Gastroesophageal sphincter (tissue), 4 donors: Measurements from ENCODE around the gene ATP6V1G2. TPM values are rescaled to one million over a fixed set of nuclear protein-coding genes. Genes with fewer than 3 reads are reported as not detected.

Experiments used
- ATAC-seq: fragments of 150-250 bp; one replicate; pipeline ENCODE4 v1.9.1; 2016; ENCODE audit warnings: mild to moderate bottlenecking, moderate library complexity
- H3K27ac ChIP-seq, 4 donors: fragments of 200-600 bp; sonication (generic) in 3 of 4; 1 replicate in 3 of 4; 2 replicates in 1 of 4; pipeline ENCODE4 v1.5.1; 2016 to 2019
- H3K27me3 ChIP-seq: fragments of 200-600 bp; sonication (generic); one replicate; pipeline ENCODE4 v1.5.1; 2019
- H3K36me3 ChIP-seq, 2 donors: fragments of 200-600 bp; sonication (generic); one replicate each; pipeline ENCODE4 v1.5.1; 2019; ENCODE audit warnings: control low read depth in 1 of 2
- H3K4me1 ChIP-seq, 3 donors: fragments of 200-600 bp; sonication (generic); 1 replicate in 2 of 3; 2 replicates in 1 of 3; pipeline ENCODE4 v1.5.1; 2016 to 2019; ENCODE audit warnings: control low read depth in 2 of 3
- H3K4me3 ChIP-seq, 2 donors: fragments of 200-600 bp; sonication (generic); one replicate each; pipeline ENCODE4 v1.5.1; 2019; ENCODE audit warnings: mild to moderate bottlenecking in 1 of 2, moderate library complexity in 1 of 2
- H3K9me3 ChIP-seq, 3 donors: fragments of 200-600 bp; sonication (generic); one replicate each; pipeline ENCODE4 v1.5.1; 2017 to 2019; ENCODE audit warnings: control low read depth in 2 of 3
- EP300 ChIP-seq: sonication (generic); formaldehyde crosslinking; IDR thresholded peaks from one replicate; pipeline ENCODE4 v1.6.1; 2017; ENCODE audit warnings: antibody characterized with exemption, mild to moderate bottlenecking
- POLR2A ChIP-seq, 2 donors: fragments of 450-650 bp; IDR thresholded peaks; one replicate each; pipeline ENCODE4 v1.6.1; 2017; ENCODE audit warnings: antibody characterized with exemption in 2 of 2, mild to moderate bottlenecking in 2 of 2, moderate library complexity in 1 of 2
- POLR2AphosphoS5 ChIP-seq: sonication (generic); formaldehyde crosslinking; IDR thresholded peaks from one replicate; pipeline ENCODE4 v1.6.1; 2017; ENCODE audit warnings: antibody characterized with exemption
- WGBS, 2 donors: methylation state at CpG; one replicate each; pipeline ENCODE4 v1.1.5; 2018; ENCODE audit warnings: low coverage in 1 of 2; 5-methylcytosine and 5-hydroxymethylcytosine counted together
- total RNA-seq, 4 donors: library from RNA; depleted of rRNA; stranded (reverse); fragments of >200 nt; gene quantifications; one replicate each; pipeline ENCODE4 v1.1.0, GENCODE V29; 2016
- TF ChIP-seq, protein P1 (sequence below), 4 experiments: fragments of 200-600 bp in 2 of 4; fragments of 450-650 bp in 2 of 4; sonication (generic) in 1 of 4; IDR thresholded peaks; one replicate each; pipeline ENCODE4 v1.5.1; 2017 to 2019; ENCODE audit warnings: antibody characterized with exemption in 4 of 4, mild to moderate bottlenecking in 2 of 4, moderate library complexity in 2 of 4

ATP6V1G2 gene
- total RNA-seq, 4 donors from 2014 or later, result 1.3 to 5.7 (median 2.9) TPM

- ATAC-seq, result no peak
- TF ChIP-seq POLR2A (IDR thresholded peaks at IDR 0.05), result no peak
- TF ChIP-seq EP300, result no peak
- TF ChIP-seq, protein P1, sequence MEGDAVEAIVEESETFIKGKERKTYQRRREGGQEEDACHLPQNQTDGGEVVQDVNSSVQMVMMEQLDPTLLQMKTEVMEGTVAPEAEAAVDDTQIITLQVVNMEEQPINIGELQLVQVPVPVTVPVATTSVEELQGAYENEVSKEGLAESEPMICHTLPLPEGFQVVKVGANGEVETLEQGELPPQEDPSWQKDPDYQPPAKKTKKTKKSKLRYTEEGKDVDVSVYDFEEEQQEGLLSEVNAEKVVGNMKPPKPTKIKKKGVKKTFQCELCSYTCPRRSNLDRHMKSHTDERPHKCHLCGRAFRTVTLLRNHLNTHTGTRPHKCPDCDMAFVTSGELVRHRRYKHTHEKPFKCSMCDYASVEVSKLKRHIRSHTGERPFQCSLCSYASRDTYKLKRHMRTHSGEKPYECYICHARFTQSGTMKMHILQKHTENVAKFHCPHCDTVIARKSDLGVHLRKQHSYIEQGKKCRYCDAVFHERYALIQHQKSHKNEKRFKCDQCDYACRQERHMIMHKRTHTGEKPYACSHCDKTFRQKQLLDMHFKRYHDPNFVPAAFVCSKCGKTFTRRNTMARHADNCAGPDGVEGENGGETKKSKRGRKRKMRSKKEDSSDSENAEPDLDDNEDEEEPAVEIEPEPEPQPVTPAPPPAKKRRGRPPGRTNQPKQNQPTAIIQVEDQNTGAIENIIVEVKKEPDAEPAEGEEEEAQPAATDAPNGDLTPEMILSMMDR (IDR thresholded peaks at IDR 0.05), result no peak
- no peak for TF ChIP-seq POLR2AphosphoS5
- Histone ChIP-seq H3K4me1 (peaks cover 9 to 49% (median 18%) of the 10 kb centered on the region in 3 donors), H3K4me3 (no peak overlapping the region), H3K27ac (no peak overlapping the region), H3K36me3 (peaks cover 8 to 97% of the 10 kb centered on the region in 2 donors), H3K9me3 (no peaks in the 10 kb centered on the region), H3K27me3 (no peaks in the 10 kb centered on the region)
- WGBS, 2 donors, result 23 to 83% methylated on average over 1 to 2 of the region's 2 CpGs
Measured at GRCh38 chr6:31535538-31536324, 10.7 kb downstream of the ATP6V1G2 start.

GRCh38 chr6:31534521-31535040, 11.8 kb downstream of the ATP6V1G2 start:
- Histone ChIP-seq H3K4me3 (no peak overlapping the region), H3K4me1 (peaks cover 6 to 37% (median 8%) of the 10 kb centered on the region in 3 donors), H3K27me3 (no peaks in the 10 kb centered on the region), H3K9me3 (no peaks in the 10 kb centered on the region), H3K27ac (no peak overlapping the region), H3K36me3 (peaks cover 8 to 100% of the 10 kb centered on the region in 2 donors)
- TF ChIP-seq, protein P1 (IDR thresholded peaks at IDR 0.05), result no peak
- TF ChIP-seq POLR2A (IDR thresholded peaks at IDR 0.05), result no peak
- TF ChIP-seq EP300, result no peak
- no peak for TF ChIP-seq POLR2AphosphoS5
- WGBS, 2 donors, result 42 to 94% methylated on average over 2 to 7 of the region's 24 CpGs
- ATAC-seq, result no peak

GRCh38 chr6:31534011-31534410, 12.4 kb downstream of the ATP6V1G2 start:
- H3K27me3 ChIP-seq, result no peaks in the 10 kb centered on the region
- H3K36me3 ChIP-seq, result peaks cover 8 to 98% of the 10 kb centered on the region in 2 donors
- no peak for ATAC-seq
- peak; percentile 18 for TF ChIP-seq POLR2AphosphoS5
- no peak for TF ChIP-seq POLR2A (IDR thresholded peaks at IDR 0.05)
- H3K9me3 ChIP-seq, result no peaks in the 10 kb centered on the region
- H3K4me3 ChIP-seq, result no peak overlapping the region
- 91% methylated on average over 3 of the region's 6 CpGs; no CpG with 5 or more reads in 1 of the 2 donors for WGBS, 2 donors
- no peak overlapping the region for H3K27ac ChIP-seq
- H3K4me1 ChIP-seq, result peaks cover under 1 to 31% (median 2%) of the 10 kb centered on the region in 3 donors

GRCh38 chr6:31533455-31533841, 13.0 kb downstream of the ATP6V1G2 start:
- Histone ChIP-seq H3K4me1 (peaks cover 0 to 26% (median 0%) of the 10 kb centered on the region in 3 donors), H3K27ac (peak overlapping the region in 1 of 4 donors; percentile 7), H3K4me3 (no peak overlapping the region), H3K27me3 (no peaks in the 10 kb centered on the region), H3K9me3 (no peaks in the 10 kb centered on the region), H3K36me3 (peaks cover 8 to 92% of the 10 kb centered on the region in 2 donors)
- ATAC-seq, result no peak
- TF ChIP-seq, protein P1 (IDR thresholded peaks at IDR 0.05), result no peak
- no peak for TF ChIP-seq POLR2AphosphoS5
- no peak for TF ChIP-seq POLR2A (IDR thresholded peaks at IDR 0.05)
- no peak for TF ChIP-seq EP300
- WGBS, 2 donors, result 77 to 100% methylated on average over 1 of the region's 1 CpG

DNA sequence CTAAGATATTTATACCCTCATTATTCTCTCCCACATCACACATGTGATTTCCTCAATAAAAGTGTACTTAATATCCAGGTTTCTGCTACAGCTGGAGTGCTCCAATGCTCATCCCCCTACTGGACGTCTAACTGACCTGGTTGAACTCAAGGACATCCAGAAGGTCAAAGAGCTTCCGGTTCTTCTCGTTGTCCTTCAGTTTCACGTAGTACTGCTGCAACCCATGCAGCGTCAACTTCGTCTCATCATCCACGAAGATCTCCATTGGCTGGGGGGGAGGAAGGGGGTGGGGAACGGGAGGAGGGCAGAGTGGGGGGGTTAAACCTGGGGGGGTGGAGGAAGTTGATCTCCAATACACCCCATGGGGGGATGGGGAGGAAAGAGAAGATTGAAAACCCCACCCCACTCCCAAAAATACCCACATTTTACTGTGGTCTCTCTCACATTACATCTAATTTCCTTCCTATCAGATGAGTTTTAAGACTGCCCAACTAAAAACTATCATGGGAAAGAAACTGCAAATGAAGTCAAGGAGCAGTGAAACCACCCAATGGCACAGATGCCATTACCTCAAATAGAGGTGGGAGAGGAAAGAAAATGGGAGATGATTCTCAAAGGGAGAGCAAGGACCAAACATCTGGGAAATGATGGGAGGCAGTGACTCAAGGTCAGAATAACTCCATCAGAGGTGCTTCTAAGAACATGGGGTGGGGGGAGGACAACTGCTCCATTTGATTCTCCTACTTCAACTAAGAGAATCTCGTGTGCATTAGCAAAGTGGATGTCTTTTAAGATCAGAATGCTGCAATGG, 13.6 kb downstream of the ATP6V1G2 start:
- WGBS, 2 donors, result 45 to 59% methylated on average over 5 to 8 of the region's 9 CpGs
- no peaks in the 10 kb centered on the region for H3K27me3 ChIP-seq
- H3K27ac ChIP-seq, result peak overlapping the region in 1 of 4 donors; percentile 7
- H3K9me3 ChIP-seq, result no peaks in the 10 kb centered on the region
- no peak overlapping the region for H3K4me3 ChIP-seq
- TF ChIP-seq, protein P1 (IDR thresholded peaks at IDR 0.05), result no peak
- no peak for TF ChIP-seq POLR2A (IDR thresholded peaks at IDR 0.05)
- TF ChIP-seq EP300, result no peak
- TF ChIP-seq POLR2AphosphoS5, result no peak
- peaks cover 8 to 86% of the 10 kb centered on the region in 2 donors for H3K36me3 ChIP-seq
- H3K4me1 ChIP-seq, result peaks cover 0 to 20% (median 0%) of the 10 kb centered on the region in 3 donors
- ATAC-seq, result no peak
